ENCODE results near the gene RNF43. TPM values are rescaled to one million over a fixed set of nuclear protein-coding genes. Genes with fewer than 3 reads are reported as not detected.
A peak's percentile ranks its signal among the peaks of the same experiment; 100 is the strongest.

RNF43 gene
- total RNA-seq, 4 donors from 2014 or later = 46.9 to 104 (median 85.4) TPM

GRCh38 chr17:58413684-58414083 lies 3.6 kb downstream of the RNF43 start:
- Histone ChIP-seq H3K9me3 (no peaks in the 10 kb centered on the region), H3K4me1 (peaks cover 0 to 7% (median 2%) of the 10 kb centered on the region in 4 donors), H3K36me3 (no peaks in the 10 kb centered on the region), H3K27me3 (no peaks in the 10 kb centered on the region), H3K4me3 (peak overlapping the region in 3 of 4 donors; percentile 9 to 52 (median 47)), H3K27ac (no peak overlapping the region)
- no peak for TF ChIP-seq POLR2A (IDR thresholded peaks at IDR 0.05)
- TF ChIP-seq CTCF (IDR thresholded peaks at IDR 0.05) = no peak
- DNase-seq = no peak

- H3K4me1 ChIP-seq = peaks cover 0 to 6% (median 2%) of the 10 kb centered on the region in 4 donors
- no peak for DNase-seq
- no peaks in the 10 kb centered on the region for H3K27me3 ChIP-seq
- H3K4me3 ChIP-seq = peak overlapping the region in 3 of 4 donors; percentile 9 to 52 (median 47)
- TF ChIP-seq CTCF (IDR thresholded peaks at IDR 0.05) = no peak
- no peak for TF ChIP-seq POLR2A (IDR thresholded peaks at IDR 0.05)
- H3K27ac ChIP-seq = peak overlapping the region in 1 of 4 donors; percentile 4
- no peaks in the 10 kb centered on the region for H3K36me3 ChIP-seq
- H3K9me3 ChIP-seq = no peaks in the 10 kb centered on the region
Measured at GRCh38 chr17:58412961-58413586, 4.3 kb downstream of the RNF43 start.

GRCh38 chr17:58412064-58412703 lies 5.2 kb downstream of the RNF43 start:
- H3K9me3 ChIP-seq = no peaks in the 10 kb centered on the region
- H3K27me3 ChIP-seq = no peaks in the 10 kb centered on the region
- peak overlapping the region in 1 of 4 donors; percentile 47 for H3K4me3 ChIP-seq
- DNase-seq = no peak
- TF ChIP-seq POLR2A (IDR thresholded peaks at IDR 0.05) (no peak), CTCF (IDR thresholded peaks at IDR 0.05) (no peak)
- peak overlapping the region in 1 of 4 donors; percentile 20 for H3K27ac ChIP-seq
- H3K4me1 ChIP-seq = peaks cover 0 to 8% (median 0%) of the 10 kb centered on the region in 4 donors
- no peaks in the 10 kb centered on the region for H3K36me3 ChIP-seq

GRCh38 chr17:58411408-58411894 lies 5.9 kb downstream of the RNF43 start:
- no peak for TF ChIP-seq POLR2A (IDR thresholded peaks at IDR 0.05)
- DNase-seq = no peak
- Histone ChIP-seq H3K36me3 (no peaks in the 10 kb centered on the region), H3K9me3 (no peaks in the 10 kb centered on the region), H3K27ac (peak overlapping the region in 1 of 4 donors; percentile 20), H3K4me3 (peak overlapping the region in 2 of 4 donors; percentile 7 to 47), H3K27me3 (no peaks in the 10 kb centered on the region), H3K4me1 (peaks cover 0 to 8% (median 0%) of the 10 kb centered on the region in 4 donors)

GRCh38 chr17:58410714-58411407 lies 6.5 kb downstream of the RNF43 start:
- no peaks in the 10 kb centered on the region for H3K36me3 ChIP-seq
- DNase-seq = no peak
- no peaks in the 10 kb centered on the region for H3K27me3 ChIP-seq
- H3K4me3 ChIP-seq = peak overlapping the region in 2 of 4 donors; percentile 7 to 47
- H3K27ac ChIP-seq = peak overlapping the region in 1 of 4 donors; percentile 20
- no peaks in the 10 kb centered on the region for H3K9me3 ChIP-seq
- H3K4me1 ChIP-seq = peaks cover 0 to 8% (median 0%) of the 10 kb centered on the region in 4 donors
- TF ChIP-seq POLR2A (IDR thresholded peaks at IDR 0.05) (no peak), CTCF (IDR thresholded peaks at IDR 0.05) (no peak)
